B cell (primary cell): Measurements from ENCODE around the gene PRTFDC1. TPM values are rescaled to one million over a fixed set of nuclear protein-coding genes. Genes with fewer than 3 reads are reported as not detected.

Experiments used
- ATAC-seq: fragments of 200-7000 bp; cut with Tn5 transposase; one replicate; pipeline ENCODE4 v1.10.0; 2021; ENCODE audit warnings: low read depth, mild to moderate bottlenecking, moderate number of reproducible peaks, moderate library complexity
- CTCF ChIA-PET: fragments of 350-600 bp; sonication (Branson Sonifier 250); formaldehyde crosslinking; loops from one replicate; lab custom pipeline; 2021; ENCODE audit warnings: antibody characterized with exemption, inconsistent platforms; lab: Charles Lee
- POLR2A ChIA-PET: fragments of 350-600 bp; sonication (Branson Sonifier 250); formaldehyde crosslinking; loops from one replicate; lab custom pipeline; 2021; ENCODE audit warnings: antibody characterized with exemption; lab: Charles Lee
- DNase-seq: peaks from one replicate; pipeline ENCODE4 v3.0.0; 2013
- H2AFZ ChIP-seq: 2 replicates; pipeline ENCODE4 v1.6.1; 2012; ENCODE audit warnings: mild to moderate bottlenecking, low read depth, low read length; ENCODE audit not compliant: insufficient read depth, poor library complexity, severe bottlenecking
- H3K27ac ChIP-seq, 2 donors: 1 replicate in 1 of 2; 2 replicates in 1 of 2; pipeline ENCODE4 v1.5.1; 2012 to 2013; ENCODE audit warnings: low read length in 2 of 2, mild to moderate bottlenecking in 2 of 2, moderate library complexity in 1 of 2
- H3K27me3 ChIP-seq, 4 experiments: fragments of 200-600 bp in 1 of 4; sonication (generic) in 1 of 4; replicated peaks in 1 of 4; 1 replicate in 2 of 4; 2 replicates in 2 of 4; pipeline versions ENCODE4 v1.6.1 to v1.7.0; 2013 to 2016; ENCODE audit warnings: low read length in 3 of 4, mild to moderate bottlenecking in 2 of 4, mixed read lengths in 1 of 4, moderate library complexity in 1 of 4; ENCODE audit not compliant: insufficient read depth in 4 of 4, control insufficient read depth in 3 of 4; ENCODE audit errors: control extremely low read depth in 1 of 4
- H3K36me3 ChIP-seq, 2 experiments: replicated peaks in 1 of 2; 1 replicate in 1 of 2; 2 replicates in 1 of 2; pipeline versions ENCODE4 v1.6.1 to v1.7.1; 2013; ENCODE audit warnings: low read length in 1 of 2; ENCODE audit not compliant: insufficient read depth in 2 of 2, control insufficient read depth in 1 of 2; ENCODE audit errors: control extremely low read depth in 1 of 2, extremely low read depth in 1 of 2
- H3K4me1 ChIP-seq, 2 donors: fragments of 200-600 bp in 1 of 2; sonication (generic) in 1 of 2; 1 replicate in 1 of 2; 2 replicates in 1 of 2; pipeline versions ENCODE4 v1.5.1 to v1.6.1; 2013 to 2017; ENCODE audit warnings: low read length in 2 of 2; ENCODE audit not compliant: control insufficient read depth in 2 of 2, insufficient read depth in 2 of 2
- H3K4me2 ChIP-seq: replicated peaks from 2 replicates; pipeline ENCODE3; 2012; ENCODE audit warnings: mild to moderate bottlenecking, low read depth, low read length; ENCODE audit not compliant: poor library complexity, severe bottlenecking
- H3K4me3 ChIP-seq, 5 experiments: fragments of 200-600 bp in 1 of 5; sonication (generic) in 1 of 5; 1 replicate in 3 of 5; 2 replicates in 2 of 5; pipeline versions ENCODE4 v1.5.1 to v1.7.0; 2011 to 2016; ENCODE audit warnings: low read length in 4 of 5, mild to moderate bottlenecking in 4 of 5, low read depth in 2 of 5, control low read depth in 1 of 5, moderate library complexity in 1 of 5; ENCODE audit not compliant: insufficient read depth in 1 of 5; ENCODE audit errors: control extremely low read depth in 1 of 5, extremely low read depth in 1 of 5
- H3K79me2 ChIP-seq: fragments of 200-600 bp; sonication (generic); one replicate; pipeline ENCODE4 v1.6.0; 2016; ENCODE audit warnings: low read length; ENCODE audit not compliant: control insufficient read depth, insufficient read depth
- H3K9ac ChIP-seq: fragments of 200-600 bp; sonication (generic); 2 replicates; pipeline ENCODE4 v1.6.1; 2017; ENCODE audit warnings: mild to moderate bottlenecking, low read length, moderate library complexity
- H3K9me3 ChIP-seq, 3 donors: one replicate each; pipeline versions ENCODE4 v1.6.1 to v1.7.1; 2013; ENCODE audit warnings: low read length in 2 of 3; ENCODE audit not compliant: control insufficient read depth in 2 of 3, insufficient read depth in 1 of 3; ENCODE audit errors: control extremely low read depth in 1 of 3
- H4K20me1 ChIP-seq: 2 replicates; pipeline ENCODE4 v1.6.0; 2012; ENCODE audit warnings: mild to moderate bottlenecking, low read length; ENCODE audit not compliant: insufficient read depth, control insufficient read depth, poor library complexity, severe bottlenecking
- H3K27ac Mint-ChIP-seq: one replicate; pipeline ENCODE4 v1.8.0; 2021; ENCODE audit warnings: mixed read lengths
- H3K27me3 Mint-ChIP-seq: one replicate; pipeline ENCODE4 v1.8.0; 2021; ENCODE audit warnings: mixed read lengths
- H3K4me1 Mint-ChIP-seq: one replicate; pipeline ENCODE4 v1.8.0; 2021; ENCODE audit warnings: mixed read lengths
- H3K4me3 Mint-ChIP-seq: one replicate; pipeline ENCODE4 v1.8.0; 2021; ENCODE audit warnings: mixed read lengths
- H3K9me3 Mint-ChIP-seq: one replicate; pipeline ENCODE4 v1.8.0; 2022; ENCODE audit warnings: mixed read lengths; ENCODE audit not compliant: insufficient read depth
- EZH2 ChIP-seq: IDR thresholded peaks from 2 replicates; pipeline ENCODE4 v1.6.1; 2012; ENCODE audit warnings: borderline replicate concordance, low read depth, mild to moderate bottlenecking, moderate library complexity, low read length; ENCODE audit not compliant: insufficient read depth, poor library complexity, severe bottlenecking
- WGBS: methylation state at CpG from one replicate; pipeline ENCODE4 v1.1.5; 2013; ENCODE audit warnings: missing lambda C conversion rate; ENCODE audit not compliant: insufficient coverage; 5-methylcytosine and 5-hydroxymethylcytosine counted together
- intact Hi-C: fragments of 100-400 bp; cut with micrococcal nuclease; formaldehyde crosslinking; loops from one replicate; pipeline ENCODE4 v1.10.0; 2022
- polyA plus RNA-seq: library from polyadenylated mRNA; depleted of rRNA; stranded (reverse); fragments of >200 nt; gene quantifications from 2 replicates; pipeline ENCODE4 v1.2.3, GENCODE V29; 2012
- total RNA-seq, 2 donors: library from RNA; stranded (reverse); fragments of 120-200 nt in 1 of 2; gene quantifications; 1 replicate in 1 of 2; 2 replicates in 1 of 2; pipeline versions ENCODE4 v1.2.3 to v1.2.4, GENCODE V29; 2013 to 2022
- TF ChIP-seq, protein P1 (sequence below): fragments of 200-600 bp; IDR thresholded peaks from one replicate; pipeline ENCODE4 v1.8.0; 2022; ENCODE audit warnings: antibody characterized with exemption, mild to moderate bottlenecking

PRTFDC1 gene
- total and polyA plus RNA-seq, 2 donors (not counting 1 experiment from before 2014, with no cell fraction given), result 0.63 TPM; not detected in 1

DNA sequence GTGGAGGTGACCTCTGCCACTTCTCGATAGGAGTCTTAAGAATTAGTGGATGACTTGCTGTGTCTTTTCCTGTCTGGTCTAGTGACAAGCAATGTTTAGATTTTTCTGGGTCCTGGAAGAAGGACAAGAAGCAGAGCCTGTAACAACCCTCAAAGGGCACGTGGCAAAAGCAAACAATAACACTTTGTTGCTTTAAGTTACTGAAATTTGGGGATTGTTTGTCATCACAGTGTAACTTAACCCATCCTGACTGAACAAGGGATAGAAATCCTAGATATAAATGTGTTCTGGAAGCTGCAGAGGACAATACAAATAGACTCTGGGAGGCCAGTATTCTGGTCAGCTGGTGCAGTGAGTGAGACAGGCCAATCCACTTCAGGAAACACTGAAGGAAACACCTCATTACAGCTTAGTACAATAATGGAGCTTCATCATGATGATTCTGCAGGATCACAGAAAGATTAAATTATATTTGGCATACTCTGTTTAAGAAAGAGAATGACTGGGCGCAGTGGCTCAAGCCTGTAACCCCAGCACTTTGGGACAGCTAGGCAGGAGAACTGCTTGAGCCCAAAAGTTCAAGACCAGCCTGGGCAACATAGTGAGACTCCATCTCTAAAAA, 40.2 kb upstream of the PRTFDC1 start:
- Histone ChIP-seq H3K27ac (no peak overlapping the region), H3K36me3 (no peaks in the 10 kb centered on the region), H3K27me3 (peaks cover 0 to 5% (median 0%) of the 10 kb centered on the region in 4 experiments), H4K20me1 (no peaks in the 10 kb centered on the region), H3K4me1 (no peaks in the 10 kb centered on the region), H3K9me3 (peaks cover 0 to 3% (median 0%) of the 10 kb centered on the region in 3 donors), H3K4me3 (no peak overlapping the region), H3K79me2 (no peaks in the 10 kb centered on the region), H2AFZ (no peak overlapping the region), H3K9ac (no peak overlapping the region), H3K4me2 (no peak overlapping the region)
- POLR2A ChIA-PET, result no interaction called here
- H3K4me1 Mint-ChIP-seq, result peaks cover 3% of the 10 kb centered on the region
- peaks cover 10% of the 10 kb centered on the region for H3K27me3 Mint-ChIP-seq
- no peak overlapping the region for H3K4me3 Mint-ChIP-seq
- intact Hi-C loops, result no loop called here
- DNase-seq (no peak), ATAC-seq (no peak)
- WGBS, result 76% methylated on average over 2 of the region's 3 CpGs
- H3K27ac Mint-ChIP-seq, result no peak overlapping the region
- H3K9me3 Mint-ChIP-seq, result no peaks in the 10 kb centered on the region
- CTCF ChIA-PET, result no interaction called here
- TF ChIP-seq EZH2, result no peak
- TF ChIP-seq, protein P1, sequence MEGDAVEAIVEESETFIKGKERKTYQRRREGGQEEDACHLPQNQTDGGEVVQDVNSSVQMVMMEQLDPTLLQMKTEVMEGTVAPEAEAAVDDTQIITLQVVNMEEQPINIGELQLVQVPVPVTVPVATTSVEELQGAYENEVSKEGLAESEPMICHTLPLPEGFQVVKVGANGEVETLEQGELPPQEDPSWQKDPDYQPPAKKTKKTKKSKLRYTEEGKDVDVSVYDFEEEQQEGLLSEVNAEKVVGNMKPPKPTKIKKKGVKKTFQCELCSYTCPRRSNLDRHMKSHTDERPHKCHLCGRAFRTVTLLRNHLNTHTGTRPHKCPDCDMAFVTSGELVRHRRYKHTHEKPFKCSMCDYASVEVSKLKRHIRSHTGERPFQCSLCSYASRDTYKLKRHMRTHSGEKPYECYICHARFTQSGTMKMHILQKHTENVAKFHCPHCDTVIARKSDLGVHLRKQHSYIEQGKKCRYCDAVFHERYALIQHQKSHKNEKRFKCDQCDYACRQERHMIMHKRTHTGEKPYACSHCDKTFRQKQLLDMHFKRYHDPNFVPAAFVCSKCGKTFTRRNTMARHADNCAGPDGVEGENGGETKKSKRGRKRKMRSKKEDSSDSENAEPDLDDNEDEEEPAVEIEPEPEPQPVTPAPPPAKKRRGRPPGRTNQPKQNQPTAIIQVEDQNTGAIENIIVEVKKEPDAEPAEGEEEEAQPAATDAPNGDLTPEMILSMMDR, result no peak

DNA sequence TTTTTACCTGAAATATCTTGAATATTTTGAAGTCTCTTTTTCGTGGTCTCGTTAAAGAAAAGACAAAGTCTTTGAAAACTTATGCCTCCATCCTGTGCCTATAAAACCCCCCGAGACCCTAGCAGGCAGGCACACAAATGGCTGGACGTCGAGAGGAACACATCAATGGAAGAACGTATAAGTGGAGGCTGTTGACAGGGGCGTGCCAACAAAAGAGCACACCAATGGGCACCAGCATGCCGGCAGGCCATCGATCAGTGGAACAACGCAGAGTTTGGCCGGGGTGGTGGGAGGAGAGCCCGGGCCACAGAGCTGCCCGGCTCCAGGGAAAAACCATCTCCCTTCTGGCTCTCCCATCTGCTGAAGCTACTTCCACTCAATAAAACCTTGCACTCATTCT, 38.9 kb upstream of the PRTFDC1 start:
- intact Hi-C loops, result no loop called here
- H3K9me3 Mint-ChIP-seq, result no peaks in the 10 kb centered on the region
- no peak overlapping the region for H3K27ac ChIP-seq
- H3K9ac ChIP-seq, result no peak overlapping the region
- H3K27me3 ChIP-seq, result peaks cover 0 to 9% (median 0%) of the 10 kb centered on the region in 4 experiments
- ChIA-PET POLR2A (no interaction called here), CTCF (no interaction called here)
- no peak overlapping the region for H3K4me2 ChIP-seq
- H3K4me3 ChIP-seq, result no peak overlapping the region
- no peaks in the 10 kb centered on the region for H3K4me1 ChIP-seq
- no peak overlapping the region for H3K27ac Mint-ChIP-seq
- peaks cover 7% of the 10 kb centered on the region for H3K27me3 Mint-ChIP-seq
- no peaks in the 10 kb centered on the region for H4K20me1 ChIP-seq
- peaks cover 3% of the 10 kb centered on the region for H3K4me1 Mint-ChIP-seq
- DNase-seq (no peak), ATAC-seq (no peak)
- no peaks in the 10 kb centered on the region for H3K9me3 ChIP-seq
- no peaks in the 10 kb centered on the region for H3K36me3 ChIP-seq
- H3K4me3 Mint-ChIP-seq, result no peak overlapping the region
- WGBS, result 97% methylated on average over 11 of the region's 13 CpGs
- no peak overlapping the region for H2AFZ ChIP-seq
- TF ChIP-seq, protein P1, result no peak
- TF ChIP-seq EZH2, result no peak
- no peaks in the 10 kb centered on the region for H3K79me2 ChIP-seq
